Medulla oblongata (tissue), 1 donor: ENCODE measurements around the gene ATP10A.
A peak's percentile ranks its signal among the peaks of the same experiment; 100 is the strongest.
"Not testable (repeated sequence)": the region's sequence is repeated elsewhere in the genome, so short reads cannot be mapped to it uniquely, and the experiment has no call there.

Experiments
- DNase-seq: peaks from one replicate; pipeline ENCODE4 v3.0.0-alpha.2; 2015; ENCODE audit errors: extremely low spot score

The ATP10A gene

DNA sequence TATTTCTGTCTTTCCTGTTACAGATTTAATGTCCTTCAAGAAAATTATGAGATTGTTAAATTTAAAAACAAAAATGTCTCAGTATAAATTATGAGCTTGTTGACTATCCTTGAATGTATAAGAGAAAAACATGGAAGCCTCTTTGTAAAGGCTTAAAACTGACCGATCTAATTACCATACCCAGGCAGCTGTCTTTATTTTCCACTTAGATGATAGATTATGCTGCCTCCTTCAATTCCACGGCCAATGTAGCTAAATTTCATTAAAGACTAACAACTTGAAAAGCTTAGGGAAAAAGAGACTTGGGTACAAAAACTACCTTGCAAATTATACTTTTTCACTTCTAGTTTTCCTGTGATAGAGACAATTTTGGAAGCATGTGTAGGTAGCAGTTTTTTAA, 88.3 kb downstream of the ATP10A start:
- no peak for DNase-seq

DNA sequence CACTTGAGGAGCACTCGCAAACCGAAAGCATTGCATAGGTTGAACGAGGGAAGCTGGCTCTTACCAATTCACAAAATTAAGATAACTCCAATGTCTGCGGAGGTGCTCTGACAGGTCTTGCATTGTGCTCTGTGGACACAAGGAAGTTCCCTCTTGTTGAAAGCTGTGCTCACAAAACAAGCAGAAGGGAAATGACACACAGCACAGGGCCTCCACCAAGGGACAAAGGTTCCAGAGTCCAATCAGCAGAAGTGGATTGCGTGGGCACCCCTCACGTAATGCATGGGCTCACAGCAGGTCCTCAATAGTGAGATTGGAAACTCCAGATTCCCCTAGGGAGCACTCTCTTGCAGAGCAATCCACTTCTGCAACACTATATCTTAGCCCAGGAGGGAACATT, 89.9 kb downstream of the ATP10A start:
- no peak for DNase-seq

DNA sequence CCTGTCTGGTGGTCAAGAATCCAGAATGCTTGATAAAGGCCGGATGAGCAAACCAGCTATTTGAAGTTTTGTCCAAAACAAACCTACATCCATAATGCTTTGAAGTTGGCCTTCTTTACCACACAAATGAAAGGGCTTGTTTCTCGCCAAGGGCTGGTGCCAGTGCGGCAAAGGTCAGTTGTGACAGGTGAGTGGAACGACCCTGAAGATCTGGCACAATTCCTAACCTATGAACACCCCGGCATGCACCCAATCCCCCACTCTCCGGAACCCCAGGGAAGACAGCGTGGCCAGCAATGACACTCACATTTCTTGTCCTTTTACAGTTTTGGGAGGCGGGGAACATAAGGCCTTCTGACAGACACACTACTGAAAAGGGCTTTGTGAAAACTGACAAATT, 90.6 kb downstream of the ATP10A start:
- DNase-seq: no peak

DNA sequence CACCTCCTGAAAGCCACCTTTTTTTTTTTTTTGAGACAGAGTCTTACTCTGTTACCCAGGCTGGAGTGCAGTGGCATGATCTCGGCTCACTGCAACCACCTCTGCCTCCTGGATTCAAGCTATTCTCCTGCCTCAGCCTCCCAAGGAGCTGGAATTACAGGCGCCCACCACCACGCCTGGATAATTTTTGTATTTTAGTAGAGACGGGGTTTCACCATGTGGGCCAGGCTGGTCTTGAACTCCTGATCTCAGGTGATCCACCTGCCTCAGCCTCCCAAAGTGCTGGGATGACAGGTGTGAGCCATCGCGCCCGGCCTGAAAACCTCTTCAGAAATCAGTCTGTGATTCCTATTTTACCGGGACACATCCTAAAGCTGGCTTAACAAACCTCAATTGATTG, 91.4 kb downstream of the ATP10A start:
- not testable (repeated sequence) for DNase-seq

GRCh38 chr15:25771338-25771706, 91.8 kb downstream of the ATP10A start:
- DNase-seq: no peak

- no peak for DNase-seq
Measured at GRCh38 chr15:25770618-25771337, 92.3 kb downstream of the ATP10A start.

GRCh38 chr15:25770031-25770430, 93.1 kb downstream of the ATP10A start:
- DNase-seq: no peak

- DNase-seq: no peak
Measured at GRCh38 chr15:25768271-25768670, 94.9 kb downstream of the ATP10A start.

DNA sequence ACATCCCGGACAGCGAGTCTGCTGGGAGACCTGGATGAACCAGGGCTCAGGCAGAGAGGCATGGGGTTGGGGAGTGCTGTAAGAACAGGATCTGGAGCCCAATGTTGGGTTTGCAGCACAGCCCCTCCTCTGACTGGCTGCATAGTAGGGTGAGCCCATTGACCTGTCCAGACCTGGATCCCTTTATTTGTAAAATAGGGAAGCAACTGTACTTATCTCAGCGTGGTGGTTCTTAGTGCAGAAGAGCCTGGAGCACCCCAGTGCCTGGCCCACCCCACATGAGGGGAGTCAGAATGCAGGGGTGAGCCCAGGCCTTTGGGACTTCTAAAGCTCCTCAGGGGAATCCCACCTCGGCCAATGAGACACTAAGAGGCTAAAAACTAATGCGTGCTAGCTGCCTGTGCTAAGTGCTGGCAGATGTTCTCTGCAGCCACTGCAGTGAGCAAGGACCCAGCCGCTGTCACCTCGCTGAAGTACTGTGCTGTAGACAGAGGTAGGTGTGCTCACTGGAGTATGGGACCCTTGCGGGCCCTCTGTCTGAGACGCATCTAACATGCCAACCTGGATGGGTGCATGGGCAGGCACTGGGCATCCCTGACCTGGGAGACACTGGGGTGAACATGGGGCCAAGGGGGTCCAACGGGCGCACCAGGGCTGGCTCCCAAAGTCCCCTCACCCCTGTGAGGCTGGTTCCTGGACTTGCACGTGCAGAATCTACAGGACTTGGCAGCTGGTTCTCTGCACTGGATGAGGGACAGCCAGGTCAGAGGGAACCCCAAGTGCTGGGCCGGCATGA, 95.6 kb downstream of the ATP10A start:
- no peak for DNase-seq

DNA sequence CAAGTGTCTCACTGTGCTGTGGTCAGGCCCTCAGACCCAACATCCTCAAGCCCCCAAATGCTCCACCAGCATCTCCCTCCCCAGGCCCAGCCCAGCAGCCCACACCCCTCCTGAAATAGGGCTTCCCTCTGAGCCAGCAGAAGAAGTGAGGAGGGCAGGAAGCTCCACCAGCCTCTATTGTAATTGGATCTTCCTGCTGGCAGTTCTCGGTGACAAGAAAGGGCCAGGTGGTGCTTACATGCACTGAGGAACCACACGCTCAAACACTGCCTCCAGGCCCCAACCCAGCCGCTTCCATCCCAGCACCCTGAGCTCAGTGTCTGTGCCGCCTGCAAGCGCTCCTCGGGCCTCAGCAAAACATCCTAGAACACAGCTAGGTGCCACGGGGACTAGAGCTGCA, 96.7 kb downstream of the ATP10A start:
- DNase-seq: no peak

GRCh38 chr15:25764980-25765735, 98.0 kb downstream of the ATP10A start:
- DNase-seq: no peak

DNA sequence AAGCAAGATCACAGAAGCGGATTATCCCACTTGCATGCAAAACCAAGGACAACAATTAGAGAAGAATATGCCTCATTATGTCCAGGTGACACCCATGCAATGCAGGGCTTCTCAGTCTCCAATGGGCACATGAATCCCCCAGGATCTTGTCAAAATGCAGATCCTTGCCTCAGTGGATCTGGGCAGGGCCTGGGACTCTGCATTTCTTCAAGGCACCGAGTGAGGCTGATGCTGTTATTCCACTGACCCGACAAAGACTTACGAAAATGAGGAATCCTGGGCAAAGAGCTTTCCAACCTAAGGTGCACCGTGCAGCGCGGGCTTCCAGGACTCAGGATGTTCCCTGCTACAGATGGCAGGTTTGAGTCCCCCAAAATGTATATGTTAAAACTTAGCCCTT, 99.2 kb downstream of the ATP10A start:
- DNase-seq: no peak

- DNase-seq: no peak
Measured at GRCh38 chr15:25763331-25763751, 99.8 kb downstream of the ATP10A start.

- no peak for DNase-seq
Measured at GRCh38 chr15:25761971-25762662, 101.0 kb downstream of the ATP10A start.

DNA sequence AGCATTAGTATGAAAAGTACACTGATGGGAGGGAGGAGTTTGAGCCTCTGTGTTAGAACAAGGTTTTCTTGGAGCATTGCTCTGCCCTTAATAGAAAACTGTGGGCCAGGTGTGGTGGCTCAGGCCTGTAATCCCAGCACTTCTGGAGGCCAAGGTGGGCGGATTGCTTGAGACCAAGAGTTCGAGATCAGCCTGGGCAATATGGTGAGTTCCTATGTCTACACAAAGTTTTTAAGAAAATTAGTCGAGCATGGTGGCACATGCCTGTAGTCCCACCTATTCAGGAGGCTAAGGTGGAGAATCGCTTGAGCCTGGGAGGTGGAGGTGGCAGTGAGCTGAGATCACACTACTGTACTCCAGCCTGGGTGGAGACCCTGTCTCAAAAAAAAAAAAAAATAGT, 103.7 kb downstream of the ATP10A start:
- DNase-seq: no peak

GRCh38 chr15:25758612-25759011, 104.5 kb downstream of the ATP10A start:
- DNase-seq: not testable (repeated sequence)

- no peak for DNase-seq
Measured at GRCh38 chr15:25743548-25744275, 119.4 kb downstream of the ATP10A start.

GRCh38 chr15:25742776-25743547, 120.2 kb downstream of the ATP10A start:
- no peak for DNase-seq

- DNase-seq: peak; percentile 18
Measured at GRCh38 chr15:25742041-25742730, 120.9 kb downstream of the ATP10A start.

DNA sequence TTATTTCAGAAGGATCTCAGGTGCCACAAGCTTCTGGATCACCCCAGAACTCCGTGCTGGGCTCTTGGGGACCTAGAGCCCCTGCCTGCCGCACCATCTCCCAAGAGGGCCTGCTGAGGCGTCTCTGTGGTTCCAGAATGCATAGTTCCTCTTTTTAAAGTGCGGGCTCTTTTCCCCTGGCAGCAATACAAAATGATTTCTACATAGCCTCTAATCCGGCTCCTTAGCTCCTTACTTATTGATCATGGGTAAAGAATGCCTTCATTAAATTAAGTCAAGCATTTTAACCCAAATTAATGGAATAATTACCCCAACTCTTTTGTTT, 121.9 kb downstream of the ATP10A start:
- no peak for DNase-seq
